22Rv1 (cell line): ENCODE data around the gene MTG1.

Experiments used
- H3K27ac ChIP-seq: fragments of 450-650 bp; 2 replicates; pipeline ENCODE4 v1.5.1; 2017
- CTCF ChIP-seq: fragments of 450-650 bp; IDR thresholded peaks from 2 replicates; pipeline ENCODE4 v1.5.1; 2017; ENCODE audit warnings: mild to moderate bottlenecking
- ZFX ChIP-seq: fragments of 450-650 bp; IDR thresholded peaks from 2 replicates; pipeline ENCODE4 v1.6.1; 2017; ENCODE audit warnings: antibody characterized with exemption, borderline replicate concordance

The MTG1 gene

GRCh38 chr10:133350283-133350949 lies 43.5 kb upstream of the MTG1 start:
- TF ChIP-seq CTCF (no peak), ZFX (no peak)
- no peak overlapping the region for H3K27ac ChIP-seq

- no peak overlapping the region for H3K27ac ChIP-seq
- TF ChIP-seq CTCF, result no peak
- TF ChIP-seq ZFX, result no peak
Measured at GRCh38 chr10:133350950-133351329, 43.0 kb upstream of the MTG1 start.

GRCh38 chr10:133351408-133352318 lies 42.3 kb upstream of the MTG1 start:
- TF ChIP-seq ZFX, result no peak
- TF ChIP-seq CTCF, result peak; percentile 10; the same call in 1 of the 2 replicates
- no peak overlapping the region for H3K27ac ChIP-seq

- TF ChIP-seq CTCF, result no peak
- TF ChIP-seq ZFX, result no peak
- peak overlapping the region; percentile 18; the same call in 1 of the 2 replicates for H3K27ac ChIP-seq
Measured at GRCh38 chr10:133353202-133353959, 40.6 kb upstream of the MTG1 start.

GRCh38 chr10:133353988-133354605 lies 39.9 kb upstream of the MTG1 start:
- H3K27ac ChIP-seq, result no peak overlapping the region
- TF ChIP-seq ZFX, result no peak
- TF ChIP-seq CTCF, result no peak

GRCh38 chr10:133354672-133355240 lies 39.2 kb upstream of the MTG1 start:
- no peak overlapping the region for H3K27ac ChIP-seq

More at GRCh38 chr10:133354672-133355240, 39.2 kb upstream of the MTG1 start:
- no peak for TF ChIP-seq CTCF
- TF ChIP-seq ZFX, result no peak
